ENCODE measurements around the gene NPAS3.

DNA sequence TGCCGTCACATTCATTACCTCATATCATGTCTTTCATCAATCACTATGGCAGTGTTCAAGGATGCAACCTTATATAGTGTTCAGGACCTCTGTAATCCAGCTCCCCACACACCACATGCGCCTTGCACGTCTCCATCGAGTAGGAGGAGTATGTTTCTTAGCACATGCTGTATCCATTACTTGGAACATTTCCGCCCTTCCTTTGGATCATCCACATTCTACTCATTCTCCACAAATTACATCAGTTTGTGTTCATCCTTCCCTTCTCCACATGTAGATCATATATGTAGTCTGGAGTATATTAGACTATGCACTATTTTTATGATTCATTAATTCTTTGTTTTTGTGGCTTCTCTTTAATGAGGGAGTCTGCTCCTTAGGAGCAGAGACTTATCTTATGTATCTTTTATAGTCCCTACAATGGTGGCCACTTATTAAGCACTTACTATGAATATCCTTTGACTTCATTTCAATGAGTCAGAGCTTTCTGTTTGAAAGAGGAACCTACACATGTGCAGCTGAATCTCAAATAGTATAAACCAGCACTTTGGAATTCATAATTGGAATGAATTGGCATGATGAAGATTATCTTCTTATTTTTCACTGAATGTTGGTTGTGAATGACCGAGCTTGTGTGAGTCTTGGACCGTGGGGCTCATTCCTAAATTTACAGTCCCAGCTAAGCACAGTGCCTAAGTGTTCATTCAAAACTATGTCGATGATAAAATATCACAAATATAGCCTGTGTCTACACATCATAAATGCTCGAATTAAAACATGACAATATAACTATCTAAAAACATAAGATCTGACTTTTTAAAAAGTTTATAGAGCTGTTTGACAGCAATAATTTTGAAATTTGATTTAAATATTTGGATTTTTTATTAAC, 30.2 kb upstream of the NPAS3 start:
- TF ChIP-seq, protein P1, sequence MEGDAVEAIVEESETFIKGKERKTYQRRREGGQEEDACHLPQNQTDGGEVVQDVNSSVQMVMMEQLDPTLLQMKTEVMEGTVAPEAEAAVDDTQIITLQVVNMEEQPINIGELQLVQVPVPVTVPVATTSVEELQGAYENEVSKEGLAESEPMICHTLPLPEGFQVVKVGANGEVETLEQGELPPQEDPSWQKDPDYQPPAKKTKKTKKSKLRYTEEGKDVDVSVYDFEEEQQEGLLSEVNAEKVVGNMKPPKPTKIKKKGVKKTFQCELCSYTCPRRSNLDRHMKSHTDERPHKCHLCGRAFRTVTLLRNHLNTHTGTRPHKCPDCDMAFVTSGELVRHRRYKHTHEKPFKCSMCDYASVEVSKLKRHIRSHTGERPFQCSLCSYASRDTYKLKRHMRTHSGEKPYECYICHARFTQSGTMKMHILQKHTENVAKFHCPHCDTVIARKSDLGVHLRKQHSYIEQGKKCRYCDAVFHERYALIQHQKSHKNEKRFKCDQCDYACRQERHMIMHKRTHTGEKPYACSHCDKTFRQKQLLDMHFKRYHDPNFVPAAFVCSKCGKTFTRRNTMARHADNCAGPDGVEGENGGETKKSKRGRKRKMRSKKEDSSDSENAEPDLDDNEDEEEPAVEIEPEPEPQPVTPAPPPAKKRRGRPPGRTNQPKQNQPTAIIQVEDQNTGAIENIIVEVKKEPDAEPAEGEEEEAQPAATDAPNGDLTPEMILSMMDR (IDR thresholded peaks at IDR 0.05), result no peak
- TF ChIP-seq POLR2A (IDR thresholded peaks at IDR 0.05), result no peak

All from tibial nerve (tissue), 3 donors.